HL-60 (cell line): Measurements from ENCODE around the gene IQGAP2.

Experiments
- CTCF ChIP-seq: IDR thresholded peaks from one replicate; pipeline ENCODE4 v1.5.1; 2011; ENCODE audit warnings: low read length, control low read depth, inconsistent platforms; ENCODE audit not compliant: insufficient read depth
- GABPA ChIP-seq: IDR thresholded peaks from 2 replicates; pipeline ENCODE4 v1.6.1; 2012; ENCODE audit warnings: low read depth
- POLR2AphosphoS5 ChIP-seq: IDR thresholded peaks from 2 replicates; pipeline ENCODE4 v1.6.1; 2012; ENCODE audit warnings: low read depth
- REST ChIP-seq: IDR thresholded peaks from 2 replicates; pipeline ENCODE4 v1.6.1; 2012; ENCODE audit warnings: low read depth; ENCODE audit not compliant: insufficient replicate concordance

GRCh38 chr5:76670508-76670907, 267.4 kb downstream of the IQGAP2 start:
- TF ChIP-seq REST (no peak), CTCF (no peak), POLR2AphosphoS5 (no peak), GABPA (no peak)
